Ramos (cell line): ENCODE data around the gene ANKRD37.

ENCODE experiments used
- in situ Hi-C: fragments of 300-500 bp; cut with MboI; formaldehyde crosslinking; loops from one replicate; pipeline ENCODE4 v1.14.3; 2022; ENCODE audit warnings: low sequenced_read_pairs; ENCODE audit not compliant: unreplicated experiment

Gene ANKRD37

GRCh38 chr4:185408432-185408831, 11.8 kb downstream of the ANKRD37 start:
- in situ Hi-C loops = no loop called here

- in situ Hi-C loops = no loop called here
Observed at GRCh38 chr4:185411849-185412248, 15.2 kb downstream of the ANKRD37 start.

DNA sequence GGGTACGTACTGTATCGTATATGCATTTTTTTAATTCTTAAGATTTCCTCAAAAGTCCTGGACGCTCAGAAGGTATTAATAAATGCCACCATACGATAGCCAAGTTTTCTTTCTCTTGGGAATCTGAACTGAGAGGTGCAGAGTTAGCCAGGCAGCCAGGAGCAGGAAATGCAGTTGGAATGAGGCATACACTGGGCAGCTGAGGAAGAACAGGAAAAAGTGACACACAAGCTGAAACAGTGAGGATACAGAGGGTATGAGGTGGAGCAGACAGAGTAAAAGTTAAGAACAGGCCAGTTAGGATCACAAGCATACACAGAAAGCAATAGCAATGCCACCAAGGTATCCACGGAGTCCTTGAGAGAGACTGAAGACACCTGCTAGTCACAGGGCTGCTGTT, 15.8 kb downstream of the ANKRD37 start:
- in situ Hi-C loops = no loop called here

DNA sequence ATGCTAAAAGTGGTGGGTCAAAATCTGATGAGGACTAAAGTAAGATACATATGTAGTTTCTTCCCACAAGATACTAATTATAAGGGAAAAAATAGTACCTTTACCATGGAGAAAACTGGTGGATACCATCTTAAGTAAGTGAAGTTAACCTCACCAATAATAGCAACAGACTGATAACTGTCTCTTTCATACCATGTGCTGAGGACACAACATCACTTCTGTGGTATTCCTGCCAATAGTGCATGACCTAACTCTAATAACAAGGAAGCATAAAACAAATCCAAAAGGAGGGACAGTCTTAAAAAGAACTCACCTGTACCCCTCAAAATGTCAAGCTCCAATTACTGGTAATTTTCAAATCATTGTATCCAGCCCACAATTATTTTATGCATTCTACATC, 20.3 kb downstream of the ANKRD37 start:
- in situ Hi-C loops = no loop called here

- in situ Hi-C loops = no loop called here
Observed at GRCh38 chr4:185421366-185422124, 24.9 kb downstream of the ANKRD37 start.

DNA sequence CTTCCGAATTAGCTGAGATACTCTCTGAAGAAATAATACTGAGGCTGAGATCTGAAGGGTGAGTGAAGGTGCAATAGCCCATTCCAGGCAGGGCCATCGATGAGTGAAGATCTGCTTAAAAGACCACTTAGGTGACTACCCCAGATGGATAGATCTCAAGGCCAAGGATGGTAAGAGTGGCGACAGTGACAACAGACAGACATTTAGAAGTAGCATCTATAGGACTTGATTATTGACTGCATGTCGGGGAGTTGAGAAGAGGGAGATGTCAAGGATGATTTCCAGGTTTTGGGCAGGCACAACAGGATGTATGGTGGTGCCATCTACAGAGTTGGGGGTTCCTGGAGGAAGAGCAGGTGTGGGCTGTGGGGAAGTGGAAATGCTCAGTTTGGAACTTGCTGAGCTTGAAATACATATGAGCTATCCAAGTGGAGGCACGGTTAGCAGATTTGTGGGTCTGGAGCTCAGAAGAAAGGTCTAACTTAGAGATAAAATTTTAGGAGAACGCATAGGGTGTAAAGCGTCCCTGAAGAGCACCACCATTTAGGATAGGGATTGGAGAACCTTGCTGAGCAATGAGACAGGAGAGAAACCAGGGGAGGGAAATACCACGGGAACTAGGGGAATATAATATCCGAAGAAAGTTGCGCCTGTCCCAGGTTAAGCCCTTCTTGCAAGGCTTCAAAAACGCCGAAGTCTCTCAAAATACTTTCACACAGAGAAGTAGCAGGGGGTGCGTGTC, 28.4 kb downstream of the ANKRD37 start:
- in situ Hi-C loops = no loop called here

GRCh38 chr4:185425647-185426352, 29.2 kb downstream of the ANKRD37 start, which contains the start of gene UFSP2:
UFSP2 (minus strand) TSS chr4:185425964; CDS start chr4:185425868, 96 bp downstream.
- in situ Hi-C loops = no loop called here

GRCh38 chr4:185426960-185427688, 30.5 kb downstream of the ANKRD37 start:
- in situ Hi-C loops = no loop called here

DNA sequence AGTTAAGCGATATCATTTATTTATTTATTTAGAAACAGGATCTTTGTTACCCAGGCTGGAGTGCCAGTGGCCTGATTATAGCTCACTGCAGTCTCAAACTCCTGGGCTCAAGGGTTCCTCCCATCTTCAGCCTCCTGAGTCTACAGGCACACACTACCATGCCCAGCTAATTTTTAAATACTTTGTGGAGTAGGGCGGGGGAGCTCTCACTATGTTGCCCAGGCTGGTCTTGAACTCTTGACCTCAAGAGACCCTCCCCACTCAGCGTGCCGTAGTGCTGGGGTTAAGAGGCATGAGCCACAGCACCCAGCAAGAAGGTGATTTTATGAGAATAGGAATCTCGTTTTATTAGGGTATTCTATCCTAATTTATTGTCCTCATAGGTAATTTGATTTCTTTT, 33.0 kb downstream of the ANKRD37 start:
- in situ Hi-C loops = no loop called here

GRCh38 chr4:185435466-185435865, 38.8 kb downstream of the ANKRD37 start:
- in situ Hi-C loops = no loop called here

DNA sequence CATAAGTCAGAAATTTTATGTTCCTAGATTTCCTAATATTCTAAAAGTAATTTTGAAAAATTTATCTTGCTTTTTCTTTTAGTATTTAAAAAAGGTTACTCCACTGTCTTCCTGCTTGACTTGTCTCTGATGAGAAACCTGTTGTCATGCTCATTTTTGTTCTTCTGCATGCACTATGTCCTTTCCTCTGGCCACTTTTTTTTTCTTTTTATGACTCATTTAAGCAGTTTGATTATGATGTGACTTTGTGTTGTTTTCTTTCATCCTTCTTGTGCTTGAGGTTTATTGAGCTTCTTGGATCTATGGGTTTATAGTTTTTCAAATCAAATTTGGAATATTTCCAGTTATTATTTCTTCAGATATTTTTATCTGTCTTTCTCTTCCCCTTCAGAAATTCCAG, 41.2 kb downstream of the ANKRD37 start:
- in situ Hi-C loops = no loop called here

DNA sequence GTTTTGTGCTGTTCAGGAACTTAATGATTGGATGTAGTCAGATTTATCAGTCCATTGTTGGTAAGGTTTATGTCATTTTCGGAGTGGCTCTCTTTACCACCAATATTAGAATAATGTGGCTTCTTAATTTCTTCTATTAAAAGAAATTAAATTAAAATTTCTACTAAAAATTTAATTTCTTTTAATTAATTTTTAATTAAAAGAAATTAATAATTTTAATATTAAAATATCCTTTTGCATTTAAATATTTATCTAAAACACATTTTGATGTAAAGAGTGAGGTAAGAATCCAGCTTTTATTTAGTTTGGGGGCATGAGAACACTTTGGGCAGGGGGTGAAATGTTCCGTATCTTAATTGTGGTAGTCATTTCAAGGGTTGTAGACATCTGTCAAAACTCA, 44.8 kb downstream of the ANKRD37 start:
- in situ Hi-C loops = no loop called here

DNA sequence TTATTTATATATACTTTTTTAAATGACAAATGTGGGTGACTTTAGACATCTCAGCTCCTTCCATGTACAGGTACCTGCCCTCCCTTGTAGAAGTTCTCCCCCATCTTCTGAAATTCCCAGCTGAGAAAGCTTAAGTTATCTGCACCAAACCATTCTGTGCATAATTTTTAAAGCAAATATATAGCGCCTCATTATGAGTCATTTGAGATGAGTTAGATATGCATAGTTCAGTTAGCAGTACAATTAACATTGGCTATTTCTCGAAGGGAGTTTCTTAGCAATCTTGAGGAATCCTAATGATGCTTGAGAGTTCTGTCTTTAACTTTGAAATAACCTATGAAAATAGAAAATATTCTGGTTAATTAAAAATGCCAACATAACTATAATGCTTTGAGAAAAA, 48.6 kb downstream of the ANKRD37 start:
- in situ Hi-C loops = no loop called here
